Chondrocyte (in vitro differentiated cells): ENCODE results near the gene RNF157. TPM values are rescaled to one million over a fixed set of nuclear protein-coding genes. Genes with fewer than 3 reads are reported as not detected.

Experiments used
- DNase-seq: peaks from one replicate; pipeline ENCODE4 v3.0.0; 2021; ENCODE audit warnings: mixed read lengths, low spot score
- H3K27ac Mint-ChIP-seq: one replicate; pipeline ENCODE4 v1.8.0; 2021; ENCODE audit warnings: mild to moderate bottlenecking, moderate library complexity, mixed read lengths; ENCODE audit not compliant: unreplicated experiment
- H3K27me3 Mint-ChIP-seq: 2 replicates; pipeline ENCODE4 v1.8.0; 2021; ENCODE audit warnings: low read depth, mixed read lengths
- H3K36me3 Mint-ChIP-seq: 2 replicates; pipeline ENCODE4 v1.8.0; 2021; ENCODE audit warnings: low read depth, mixed read lengths
- H3K4me1 Mint-ChIP-seq: 2 replicates; pipeline ENCODE4 v1.8.0; 2021; ENCODE audit warnings: low read depth, mild to moderate bottlenecking, mixed read lengths
- H3K4me3 Mint-ChIP-seq: one replicate; pipeline ENCODE4 v1.8.0; 2021; ENCODE audit warnings: mild to moderate bottlenecking, moderate library complexity, mixed read lengths; ENCODE audit not compliant: unreplicated experiment
- H3K9me3 Mint-ChIP-seq: 2 replicates; pipeline ENCODE4 v1.8.0; 2021; ENCODE audit warnings: low read depth, mixed read lengths
- microRNA-seq: library from miRNA; unstranded; fragments of <30 nt; microRNA quantifications from one replicate; pipeline ENCODE4 v1.2.0, GENCODE V29; 2020; ENCODE audit warnings: borderline number of aligned reads
- total RNA-seq: library from RNA; stranded (reverse); gene quantifications from 3 replicates; pipeline ENCODE4 v1.2.1, GENCODE V29; 2021
- TF ChIP-seq, protein P1 (sequence below): fragments of 200-600 bp; sonication (generic); IDR thresholded peaks from 2 replicates; pipeline ENCODE4 v1.5.0; 2021; ENCODE audit warnings: antibody characterized with exemption, mild to moderate bottlenecking, moderate library complexity

The RNF157 gene
- total RNA-seq, 1 donor from 2014 or later, result 1.5 TPM

DNA sequence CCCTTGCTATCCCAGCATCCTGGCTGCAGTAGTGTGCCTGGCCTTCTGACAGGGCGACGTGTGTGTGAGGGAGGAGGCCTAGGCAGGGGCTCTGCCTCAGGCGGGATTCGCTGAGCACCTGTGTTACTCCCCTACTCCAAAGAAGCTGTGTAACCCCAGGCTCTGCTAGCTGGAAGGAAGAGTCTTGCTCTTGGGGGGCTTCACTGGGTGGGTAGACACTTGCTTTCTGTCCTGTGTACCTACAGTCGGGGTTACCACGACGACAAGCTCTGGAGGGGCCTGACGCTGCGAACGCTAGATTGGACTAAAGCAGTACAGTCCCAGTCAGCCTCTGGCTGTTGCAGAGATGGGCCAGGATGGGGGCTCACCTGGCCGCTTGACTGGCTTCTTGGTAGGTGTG, 146.2 kb downstream of the RNF157 start:
- Mint-ChIP-seq H3K27ac (no peak overlapping the region), H3K9me3 (no peaks in the 10 kb centered on the region), H3K4me3 (no peak overlapping the region), H3K36me3 (peaks cover 31% of the 10 kb centered on the region), H3K4me1 (no peaks in the 10 kb centered on the region), H3K27me3 (no peaks in the 10 kb centered on the region)
- TF ChIP-seq, protein P1, sequence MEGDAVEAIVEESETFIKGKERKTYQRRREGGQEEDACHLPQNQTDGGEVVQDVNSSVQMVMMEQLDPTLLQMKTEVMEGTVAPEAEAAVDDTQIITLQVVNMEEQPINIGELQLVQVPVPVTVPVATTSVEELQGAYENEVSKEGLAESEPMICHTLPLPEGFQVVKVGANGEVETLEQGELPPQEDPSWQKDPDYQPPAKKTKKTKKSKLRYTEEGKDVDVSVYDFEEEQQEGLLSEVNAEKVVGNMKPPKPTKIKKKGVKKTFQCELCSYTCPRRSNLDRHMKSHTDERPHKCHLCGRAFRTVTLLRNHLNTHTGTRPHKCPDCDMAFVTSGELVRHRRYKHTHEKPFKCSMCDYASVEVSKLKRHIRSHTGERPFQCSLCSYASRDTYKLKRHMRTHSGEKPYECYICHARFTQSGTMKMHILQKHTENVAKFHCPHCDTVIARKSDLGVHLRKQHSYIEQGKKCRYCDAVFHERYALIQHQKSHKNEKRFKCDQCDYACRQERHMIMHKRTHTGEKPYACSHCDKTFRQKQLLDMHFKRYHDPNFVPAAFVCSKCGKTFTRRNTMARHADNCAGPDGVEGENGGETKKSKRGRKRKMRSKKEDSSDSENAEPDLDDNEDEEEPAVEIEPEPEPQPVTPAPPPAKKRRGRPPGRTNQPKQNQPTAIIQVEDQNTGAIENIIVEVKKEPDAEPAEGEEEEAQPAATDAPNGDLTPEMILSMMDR, result no peak
- peak; percentile 66 for DNase-seq

DNA sequence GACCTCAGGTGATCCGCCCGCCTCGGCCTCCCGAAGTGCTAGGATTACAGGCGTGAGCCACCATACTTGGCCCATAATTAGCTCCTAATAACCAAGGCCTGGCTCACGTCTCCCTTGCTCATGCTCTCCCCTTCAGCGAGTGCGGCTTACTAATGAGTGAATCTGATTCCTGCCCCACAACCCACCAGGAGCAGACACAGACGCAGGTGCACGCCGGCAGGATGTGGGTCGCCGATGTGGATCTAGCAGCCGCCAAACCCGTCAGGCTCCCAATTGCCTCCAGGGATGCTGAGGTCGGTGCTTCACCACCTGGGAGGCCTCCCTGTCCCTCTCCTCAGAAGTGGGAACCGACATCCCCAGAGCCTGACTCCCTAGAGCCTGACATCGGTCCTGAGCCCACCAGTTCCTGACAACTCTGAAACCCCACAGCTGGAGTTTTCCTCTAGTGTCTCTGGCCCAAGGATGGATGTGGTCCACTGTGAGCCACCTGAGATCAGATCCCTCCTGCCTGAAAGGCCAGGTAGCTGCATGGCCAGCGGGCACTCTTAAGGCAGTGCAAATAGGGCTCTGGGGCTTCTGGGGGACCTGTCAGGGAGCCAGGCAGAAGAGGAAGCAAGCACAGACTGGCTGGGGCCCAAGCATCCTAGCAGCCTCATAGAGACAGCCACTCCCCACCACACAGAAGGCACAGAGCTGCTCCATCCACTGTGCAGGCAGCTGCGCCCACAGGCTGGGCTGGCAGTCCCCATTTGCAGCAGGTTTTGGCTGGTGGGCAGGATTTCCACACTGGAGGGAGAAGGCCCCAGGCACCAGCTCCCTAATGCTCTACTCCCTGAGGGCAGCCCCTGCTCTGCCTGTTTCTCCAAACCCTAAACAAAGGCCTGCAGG, 147.5 kb downstream of the RNF157 start:
- Mint-ChIP-seq H3K27me3 (no peaks in the 10 kb centered on the region), H3K4me1 (no peaks in the 10 kb centered on the region), H3K36me3 (peaks cover 35% of the 10 kb centered on the region), H3K4me3 (no peak overlapping the region), H3K9me3 (no peaks in the 10 kb centered on the region), H3K27ac (no peak overlapping the region)
- DNase-seq, result peak; percentile 75
- TF ChIP-seq, protein P1, result no peak

Small RNAs within 50 kb of the gene (microRNA-seq; reads per million reads assigned to microRNA genes)
- gene MIR6868, result 1.7 reads per million

Other genes with a start within 250 kb of the RNF157 start
- gene CDK3, start 239.6 kb downstream of the RNF157 start, total RNA-seq, result 6.3 to 7.1 TPM (median 6.7 TPM) in 3 replicates
- not detected in 3 replicates for gene EVPL, start 213.2 kb downstream of the RNF157 start, total RNA-seq
- gene SRP68, start 168.0 kb downstream of the RNF157 start, total RNA-seq, result 62.1 to 77.6 TPM (median 63.0 TPM) in 3 replicates
- not detected in 3 replicates for gene GALR2, start 165.7 kb downstream of the RNF157 start, total RNA-seq
- gene ZACN, start 161.3 kb downstream of the RNF157 start, total RNA-seq, result not detected in 3 replicates
- 129 to 180 TPM (median 131 TPM) in 3 replicates for gene EXOC7, start 136.7 kb downstream of the RNF157 start, total RNA-seq
- gene FOXJ1, start 99.2 kb downstream of the RNF157 start, total RNA-seq, result 0.12 TPM in 1 of 3 replicates, not detected in the others
- 6.7 to 14.1 TPM (median 13.2 TPM) in 3 replicates for gene UBALD2, start 24.9 kb upstream of the RNF157 start, total RNA-seq
- 4.7 to 5.2 TPM (median 5.0 TPM) in 3 replicates for gene QRICH2, start 67.8 kb upstream of the RNF157 start, total RNA-seq
- 41.4 to 59.0 TPM (median 55.3 TPM) in 3 replicates for gene PRPSAP1, start 113.4 kb upstream of the RNF157 start, total RNA-seq
- gene SPHK1, start 144.1 kb upstream of the RNF157 start, total RNA-seq, result 5.8 to 12.8 TPM (median 12.7 TPM) in 3 replicates
- 20.0 to 22.1 TPM (median 22.0 TPM) in 3 replicates for gene UBE2O, start 212.7 kb upstream of the RNF157 start, total RNA-seq
- gene AANAT, start 227.1 kb upstream of the RNF157 start, total RNA-seq, result not detected in 3 replicates